ENCODE data around the gene IRF2. TPM values are rescaled to one million over a fixed set of nuclear protein-coding genes. Genes with fewer than 3 reads are reported as not detected.

Gene IRF2
- total and polyA plus RNA-seq, 2 donors (not counting 1 experiment from before 2014, with no cell fraction given): 67.8 to 68.2 TPM

DNA sequence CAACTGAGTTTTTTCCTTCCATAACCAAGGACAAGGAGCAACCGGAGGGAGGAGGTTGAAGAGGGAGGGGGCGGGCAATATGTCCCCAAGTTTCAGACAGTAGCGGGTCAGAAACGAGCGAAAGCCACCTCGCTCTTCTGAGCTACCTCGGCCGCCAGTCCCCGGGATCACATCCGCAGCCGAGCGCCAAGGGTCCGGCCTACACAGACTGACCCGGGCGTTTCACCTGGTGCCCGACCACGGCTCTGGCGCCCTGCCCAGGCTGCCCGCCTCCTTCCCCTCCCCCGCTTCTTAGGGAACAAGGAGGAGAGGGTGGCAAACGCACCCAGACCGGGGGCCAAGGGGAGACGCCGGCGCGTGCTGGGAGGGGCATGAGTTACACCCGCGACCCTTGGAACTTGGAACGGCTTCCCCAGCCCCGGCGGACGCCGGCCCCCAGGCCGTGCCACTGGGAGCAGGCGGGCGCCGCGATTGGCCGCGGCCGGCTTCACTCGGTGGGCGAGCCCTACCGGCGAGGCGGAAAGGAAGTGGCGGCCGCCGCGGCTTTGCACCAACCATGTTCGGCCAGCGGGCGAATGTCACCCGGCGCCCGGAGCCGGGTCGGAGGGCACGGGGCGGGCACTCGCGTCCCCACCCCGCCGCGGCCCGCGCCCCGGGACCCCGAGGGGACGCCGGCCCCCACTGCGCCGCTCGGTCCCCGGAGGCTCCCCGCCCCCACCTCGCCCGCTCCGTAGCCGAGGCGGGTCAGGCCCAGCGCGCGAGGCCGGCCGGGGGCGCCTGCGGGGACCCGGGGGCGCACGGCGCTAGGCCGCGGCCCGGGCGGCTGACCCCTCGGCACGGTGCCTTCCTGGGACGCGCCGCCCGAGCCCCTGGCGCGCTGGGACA, 1.5 kb downstream of the IRF2 start:
- Histone ChIP-seq H3K27ac (ENCODE audit: low read length in 2 of 2) (peak overlapping the region; percentile 81 to 90), H3K4me1 (ENCODE audit: control insufficient read depth in 2 of 2, insufficient read depth in 2 of 2, low read length in 2 of 2) (peaks cover 62% of the 10 kb centered on the region in 2 donors), H3K4me2 (replicated peaks; ENCODE audit: low read depth, low read length, poor library complexity, severe bottlenecking) (peak overlapping the region; percentile 92), H3K79me2 (ENCODE audit: control insufficient read depth, insufficient read depth, low read length) (peaks cover 89% of the 10 kb centered on the region), H4K20me1 (ENCODE audit: control insufficient read depth, insufficient read depth, low read length, poor library complexity, severe bottlenecking) (peaks cover 10% of the 10 kb centered on the region), H3K4me3 (ENCODE audit: control extremely low read depth in 1 of 5, extremely low read depth in 1 of 5, insufficient read depth in 1 of 5, low read depth in 2 of 5, low read length in 4 of 5) (peak overlapping the region; percentile 85 to 95 (median 89)), H2AFZ (ENCODE audit: insufficient read depth, low read depth, low read length, poor library complexity, severe bottlenecking) (peak overlapping the region; percentile 72), H3K9me3 (ENCODE audit: control extremely low read depth in 1 of 3, control insufficient read depth in 2 of 3, insufficient read depth in 1 of 3, low read length in 2 of 3) (no peaks in the 10 kb centered on the region), H3K36me3 (replicated peaks in 1 of 2; ENCODE audit: control extremely low read depth in 1 of 2, control insufficient read depth in 1 of 2, extremely low read depth in 1 of 2, insufficient read depth in 2 of 2, low read length in 1 of 2) (peaks cover 2 to 11% of the 10 kb centered on the region in 2 experiments), H3K9ac (ENCODE audit: low read length) (peak overlapping the region; percentile 91), H3K27me3 (replicated peaks in 1 of 4; ENCODE audit: control extremely low read depth in 1 of 4, control insufficient read depth in 3 of 4, insufficient read depth in 4 of 4, low read length in 3 of 4) (no peaks in the 10 kb centered on the region)
- TF ChIP-seq EZH2 (IDR thresholded peaks at IDR 0.05; ENCODE audit: borderline replicate concordance, insufficient read depth, low read depth, low read length, poor library complexity, severe bottlenecking): no peak
- TF ChIP-seq, protein P1, sequence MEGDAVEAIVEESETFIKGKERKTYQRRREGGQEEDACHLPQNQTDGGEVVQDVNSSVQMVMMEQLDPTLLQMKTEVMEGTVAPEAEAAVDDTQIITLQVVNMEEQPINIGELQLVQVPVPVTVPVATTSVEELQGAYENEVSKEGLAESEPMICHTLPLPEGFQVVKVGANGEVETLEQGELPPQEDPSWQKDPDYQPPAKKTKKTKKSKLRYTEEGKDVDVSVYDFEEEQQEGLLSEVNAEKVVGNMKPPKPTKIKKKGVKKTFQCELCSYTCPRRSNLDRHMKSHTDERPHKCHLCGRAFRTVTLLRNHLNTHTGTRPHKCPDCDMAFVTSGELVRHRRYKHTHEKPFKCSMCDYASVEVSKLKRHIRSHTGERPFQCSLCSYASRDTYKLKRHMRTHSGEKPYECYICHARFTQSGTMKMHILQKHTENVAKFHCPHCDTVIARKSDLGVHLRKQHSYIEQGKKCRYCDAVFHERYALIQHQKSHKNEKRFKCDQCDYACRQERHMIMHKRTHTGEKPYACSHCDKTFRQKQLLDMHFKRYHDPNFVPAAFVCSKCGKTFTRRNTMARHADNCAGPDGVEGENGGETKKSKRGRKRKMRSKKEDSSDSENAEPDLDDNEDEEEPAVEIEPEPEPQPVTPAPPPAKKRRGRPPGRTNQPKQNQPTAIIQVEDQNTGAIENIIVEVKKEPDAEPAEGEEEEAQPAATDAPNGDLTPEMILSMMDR (IDR thresholded peaks at IDR 0.05): no peak
- no peaks in the 10 kb centered on the region for H3K9me3 Mint-ChIP-seq (ENCODE audit: insufficient read depth)
- ATAC-seq (ENCODE audit: low read depth) (peak; percentile 26), DNase-seq (peak; percentile 76)
- peak overlapping the region; percentile 92 for H3K4me3 Mint-ChIP-seq
- WGBS (ENCODE audit: insufficient coverage): under 1% methylated on average over 104 of the region's 104 CpGs
- no peaks in the 10 kb centered on the region for H3K27me3 Mint-ChIP-seq
- H3K27ac Mint-ChIP-seq: peak overlapping the region; percentile 93
- POLR2A ChIA-PET: interaction anchor here (0.7 to 1.7 kb wide), 3 partner anchors 112 to 182 kb away, joined by 3 to 10 read pairs (median 5); no protein-coding TSS in a partner anchor
- peaks cover 65% of the 10 kb centered on the region for H3K4me1 Mint-ChIP-seq
- intact Hi-C loops (cut with micrococcal nuclease): loop anchor here (1.0 to 10.0 kb wide), 5 partner anchors 12 to 729 kb away; partner anchors contain the start of genes ACSL1, CENPU and CFAP97
- CTCF ChIA-PET: interaction anchor here (1.0 kb wide), 1 partner anchor 34 kb away, joined by 3 read pairs; no protein-coding TSS in a partner anchor
